Activated CD4-positive, alpha-beta T cell treated with anti-CD3 and anti-CD28 coated beads, Interleukin-10, Interleukin-2, amounts not matched to agents 100 ng/mL and 50 ng/mL, durations not matched to agents 16 hours and 8 hours (primary cell): Measurements from ENCODE around the gene LPP.

Experiments used
- DNase-seq: peaks from one replicate; pipeline ENCODE4 v3.0.0-alpha.2; 2020

The LPP gene

DNA sequence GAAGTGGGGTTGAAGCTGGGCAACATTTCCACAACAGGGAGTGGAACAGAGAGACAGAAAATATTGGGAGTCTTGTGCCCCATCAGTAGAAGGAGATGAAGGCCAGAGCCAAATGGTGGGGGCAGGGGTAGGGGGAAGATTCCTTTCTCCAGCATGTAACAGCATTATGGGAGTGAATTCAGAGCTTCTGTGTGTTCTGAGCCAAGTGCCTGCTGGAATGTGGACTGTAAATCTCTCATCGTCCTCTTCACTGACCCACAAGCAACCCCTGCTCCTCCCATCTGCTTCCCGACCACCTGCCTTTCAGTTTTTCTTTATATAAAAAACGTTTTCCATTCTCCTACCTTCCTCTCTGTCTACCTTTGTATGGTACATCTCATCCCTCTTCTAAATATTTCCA, 673.6 kb downstream of the LPP start:
- DNase-seq: no peak

DNA sequence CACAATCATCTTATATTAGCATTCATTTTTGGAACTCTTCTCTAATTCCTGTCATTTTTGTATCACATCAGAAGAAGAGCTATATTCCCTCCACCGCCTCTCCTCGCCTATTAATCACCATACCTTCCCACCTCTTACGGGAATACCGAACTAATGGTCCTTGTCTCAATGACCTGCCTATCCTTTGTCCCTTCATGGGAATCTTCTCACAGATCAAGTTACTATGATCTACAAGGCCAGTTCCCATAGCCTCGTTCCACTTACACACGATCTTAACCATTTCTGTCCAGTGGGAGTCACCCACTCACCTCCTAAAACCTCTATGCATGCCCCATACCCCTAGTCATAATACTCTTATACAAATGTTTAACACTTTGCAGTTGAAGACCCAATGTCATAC, 675.2 kb downstream of the LPP start:
- DNase-seq: no peak

DNA sequence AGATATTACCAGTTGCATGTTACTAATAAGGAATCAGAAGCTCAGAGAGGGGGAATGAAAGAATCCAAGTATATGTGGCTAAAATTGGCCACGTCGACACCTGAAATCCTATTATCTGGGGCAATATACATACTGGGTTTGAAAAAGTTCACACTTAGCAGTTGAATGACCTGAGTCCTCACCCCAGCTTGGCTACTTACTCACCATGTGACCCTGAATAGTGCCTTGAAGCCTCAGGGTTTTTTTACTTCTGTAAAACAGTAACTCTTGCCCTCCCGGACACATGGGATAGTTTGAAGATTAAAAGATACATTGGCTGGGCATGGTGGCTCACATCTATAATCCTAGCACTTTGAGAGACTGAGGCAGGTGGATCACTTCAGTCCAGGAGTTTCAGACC, 675.6 kb downstream of the LPP start:
- no peak for DNase-seq

DNA sequence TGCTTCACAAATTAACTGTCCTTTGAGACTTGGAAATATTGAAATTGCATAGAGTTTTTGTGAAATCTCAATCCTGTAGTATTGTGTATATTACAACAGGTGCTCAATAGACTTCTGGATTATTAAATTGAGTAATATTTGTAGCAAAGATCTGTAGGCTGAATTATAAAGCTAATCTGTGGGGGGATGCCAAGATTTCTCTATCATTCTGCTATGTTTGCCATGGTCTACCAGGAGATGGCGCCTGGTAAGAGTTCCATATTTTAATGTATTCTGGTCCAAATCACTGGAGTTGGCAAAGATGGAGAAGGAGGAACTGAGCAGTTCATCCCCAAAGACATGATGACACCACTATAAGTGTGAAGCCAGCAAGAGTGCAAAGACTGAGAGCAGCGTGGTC, 676.9 kb downstream of the LPP start:
- DNase-seq: no peak

DNA sequence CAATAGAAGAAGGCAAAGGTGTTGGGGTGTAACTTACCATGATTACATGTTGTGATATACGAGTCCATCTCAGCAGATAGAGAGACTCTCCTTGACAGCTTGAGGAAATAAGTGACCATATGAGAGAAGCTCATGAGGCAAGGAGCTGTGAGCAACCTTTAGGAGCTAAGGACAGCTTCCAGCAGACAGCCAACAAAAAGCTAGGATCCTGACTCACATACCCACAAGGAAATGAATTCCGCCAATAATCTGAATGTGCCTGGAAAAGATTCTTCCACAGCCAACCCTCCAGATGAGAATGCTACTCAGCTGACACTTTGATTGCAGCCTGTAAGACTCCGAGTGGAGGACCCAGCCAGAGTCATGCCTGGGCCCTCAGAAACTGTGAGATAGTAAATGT, 678.2 kb downstream of the LPP start:
- DNase-seq: no peak

DNA sequence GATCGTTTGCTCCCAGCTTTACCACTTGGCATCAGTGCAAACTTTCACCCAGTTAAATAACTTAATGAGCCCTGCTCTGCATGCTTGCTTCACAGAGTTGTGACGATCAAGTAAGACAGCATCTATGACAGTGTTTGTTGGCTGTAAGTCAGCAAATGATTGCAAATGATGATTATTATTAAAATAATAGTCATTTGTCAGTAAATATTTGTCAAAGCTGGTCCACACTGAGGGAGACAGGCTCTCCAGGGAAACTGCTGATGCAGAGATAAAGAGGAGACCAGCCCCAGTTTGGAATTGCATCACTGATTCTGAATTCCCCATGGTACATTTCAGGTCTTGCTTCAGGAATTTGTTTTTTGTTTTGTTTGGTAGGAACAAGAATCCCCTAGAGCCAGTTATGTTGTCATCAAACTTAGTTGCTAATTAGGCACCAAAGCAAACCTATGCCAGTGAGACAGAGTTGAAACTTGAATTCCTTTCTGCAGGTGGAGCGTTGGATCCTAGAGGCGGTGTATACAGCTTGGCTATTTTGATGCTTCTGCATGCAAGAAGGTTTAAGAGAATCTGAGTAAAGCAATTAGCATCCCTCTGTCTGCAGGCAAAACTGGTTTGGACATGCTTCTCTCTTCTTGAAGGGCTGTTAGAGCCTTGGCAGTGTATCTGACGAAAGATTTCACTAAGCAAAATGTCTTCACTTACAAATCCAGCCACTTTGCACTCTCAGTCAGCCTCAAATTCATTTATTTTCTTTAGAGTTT, 679.2 kb downstream of the LPP start:
- no peak for DNase-seq

DNA sequence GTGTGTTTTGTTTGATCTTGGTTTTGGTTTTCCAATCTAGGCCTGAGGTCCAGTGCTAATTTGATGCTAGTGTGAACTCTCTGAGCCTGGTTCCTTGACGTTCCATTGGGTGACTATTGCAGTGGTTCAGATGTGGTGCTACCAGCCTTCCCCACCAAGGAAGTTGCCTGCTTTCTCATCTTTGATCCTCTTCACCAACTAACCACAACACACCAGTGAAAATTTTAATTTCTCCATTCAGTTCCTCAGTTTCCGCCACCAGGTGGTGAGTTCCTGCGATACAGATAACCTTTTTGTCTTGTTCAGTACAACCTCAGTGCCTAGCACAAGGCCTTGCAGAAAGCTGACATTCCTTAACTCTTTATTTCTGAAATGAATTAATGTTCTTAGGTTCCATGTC, 680.4 kb downstream of the LPP start:
- DNase-seq: peak; percentile 21

DNA sequence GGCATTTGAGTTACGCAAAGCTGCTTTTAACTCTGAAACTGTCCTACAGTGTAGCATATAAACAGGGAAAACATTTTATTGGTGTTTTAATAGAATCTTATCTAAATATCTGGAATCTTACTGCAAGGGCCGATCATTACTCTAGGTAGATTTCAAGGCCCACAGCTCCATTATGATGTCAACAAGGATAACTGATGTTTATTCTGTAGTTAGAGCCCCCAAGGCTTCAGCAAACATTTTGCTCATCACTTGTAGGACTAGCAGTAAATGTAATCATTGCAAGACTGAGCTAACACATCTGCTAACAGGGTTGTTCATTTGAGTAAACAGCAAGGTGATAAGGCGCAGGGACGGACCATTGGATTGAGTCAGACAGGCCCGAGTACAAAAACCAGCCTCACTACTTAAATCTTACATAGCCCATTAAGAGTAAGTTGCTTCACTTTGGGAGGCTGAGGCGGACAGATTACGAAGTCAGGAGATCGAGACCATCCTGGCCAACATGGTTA, 685.3 kb downstream of the LPP start:
- no peak for DNase-seq

DNA sequence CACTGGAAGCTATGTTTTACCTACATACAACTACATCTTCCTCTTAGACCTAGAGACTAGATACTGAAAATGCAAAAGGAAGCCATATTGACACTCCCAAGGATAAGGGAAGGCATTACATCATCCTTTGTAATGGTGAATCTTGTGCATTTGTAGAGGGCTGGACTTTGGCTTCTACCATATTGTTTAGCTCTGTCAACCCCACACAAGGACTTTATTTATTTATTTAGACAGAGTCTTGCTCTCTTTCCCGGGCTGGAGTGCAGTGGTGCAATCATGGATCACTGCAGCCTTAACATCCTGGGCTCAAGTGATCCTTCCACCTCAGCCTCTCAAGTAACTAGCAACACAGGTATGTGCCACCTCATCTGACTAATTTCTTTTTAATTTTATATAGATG, 686.3 kb downstream of the LPP start:
- DNase-seq: no peak

DNA sequence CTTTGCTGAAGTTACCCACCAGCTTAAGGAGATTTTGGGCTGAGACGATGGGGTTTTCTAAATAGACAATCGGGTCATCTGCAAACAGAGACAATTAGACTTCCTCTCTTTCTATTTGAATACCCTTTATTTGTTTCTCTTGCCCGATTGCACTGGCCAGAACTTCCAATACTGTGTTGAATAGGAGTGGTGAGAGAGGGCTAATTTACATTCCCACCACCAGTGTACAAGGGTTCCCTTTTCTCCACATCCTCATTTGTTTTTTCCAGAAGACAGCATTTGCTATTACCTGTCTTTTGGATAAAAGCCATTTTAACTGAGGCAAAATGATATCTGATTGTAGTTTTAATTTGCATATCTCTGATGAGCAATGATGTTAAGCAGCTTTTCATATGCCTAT, 687.9 kb downstream of the LPP start:
- no peak for DNase-seq

DNA sequence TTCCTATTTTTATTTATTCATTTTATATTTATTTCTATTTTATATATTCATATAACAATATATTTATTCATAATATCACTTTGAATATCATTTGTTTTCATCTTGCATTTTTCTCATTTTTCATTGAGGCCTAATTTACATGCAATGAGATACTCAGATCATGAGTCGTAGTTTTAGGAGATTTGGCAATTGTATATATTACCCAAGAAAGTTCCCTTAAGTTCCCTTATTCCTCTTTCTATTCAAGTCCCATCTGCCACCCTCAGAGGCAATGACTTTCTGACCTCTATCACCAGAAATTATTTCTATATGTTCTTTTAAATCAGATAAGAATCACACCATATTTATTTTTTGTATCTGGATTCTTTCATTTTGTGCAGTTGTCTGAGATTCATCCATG, 688.7 kb downstream of the LPP start:
- no peak for DNase-seq

DNA sequence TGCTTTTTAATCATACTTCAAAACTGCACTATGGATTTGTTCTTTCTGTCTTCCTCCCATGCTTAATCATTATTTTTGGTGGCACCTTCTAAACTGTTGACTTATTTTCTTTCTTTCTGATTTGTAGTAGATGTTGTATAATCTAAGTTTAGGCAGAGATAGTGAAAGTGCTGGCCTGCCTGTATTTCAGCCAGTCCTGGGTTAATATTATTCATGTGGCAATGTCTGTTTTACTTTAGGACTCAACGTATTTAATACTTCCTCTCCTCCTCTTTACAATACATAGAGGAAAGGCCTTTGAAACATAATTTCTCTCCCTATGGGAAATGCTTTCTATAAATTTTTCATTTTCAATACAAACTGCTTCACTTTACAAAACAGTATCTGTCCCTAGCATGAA, 690.1 kb downstream of the LPP start:
- DNase-seq: no peak

DNA sequence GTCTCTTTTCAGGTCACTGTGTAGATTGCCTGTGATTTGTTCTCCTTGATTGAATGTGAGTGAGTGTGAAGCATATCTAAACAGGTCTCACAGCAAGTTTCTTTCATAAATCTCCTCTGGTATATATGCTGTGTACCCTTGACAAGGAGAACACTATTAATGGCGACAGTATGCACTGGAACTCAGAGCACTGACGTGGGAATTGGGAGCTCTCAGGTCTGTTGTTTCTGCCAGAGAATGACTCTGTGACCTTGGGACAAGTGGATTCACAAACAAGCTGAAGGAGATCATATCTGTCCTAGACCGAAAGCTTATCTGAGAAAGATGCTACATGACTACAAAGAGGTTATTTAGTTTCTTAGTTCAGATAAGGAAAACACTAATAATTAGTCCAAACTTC, 691.6 kb downstream of the LPP start:
- DNase-seq: no peak

DNA sequence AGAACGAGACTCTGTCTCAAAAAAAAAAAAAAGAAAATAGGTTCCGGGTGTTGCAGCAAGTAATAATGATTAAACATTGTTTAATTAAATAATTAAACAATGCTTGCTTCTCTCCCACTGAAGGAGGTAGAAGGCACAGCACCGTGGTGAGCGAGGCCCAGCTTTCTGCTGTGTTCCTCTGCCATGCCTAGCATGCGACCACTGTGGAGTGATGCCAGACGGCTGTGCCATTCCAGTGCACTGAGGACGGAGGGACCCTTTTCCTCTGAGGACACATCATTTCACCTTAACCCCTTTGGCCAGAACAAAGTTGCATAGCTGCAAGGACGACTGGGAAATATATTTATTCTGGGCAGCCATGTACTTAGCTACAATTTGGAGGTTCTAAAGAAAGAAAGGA, 695.0 kb downstream of the LPP start:
- DNase-seq: no peak

DNA sequence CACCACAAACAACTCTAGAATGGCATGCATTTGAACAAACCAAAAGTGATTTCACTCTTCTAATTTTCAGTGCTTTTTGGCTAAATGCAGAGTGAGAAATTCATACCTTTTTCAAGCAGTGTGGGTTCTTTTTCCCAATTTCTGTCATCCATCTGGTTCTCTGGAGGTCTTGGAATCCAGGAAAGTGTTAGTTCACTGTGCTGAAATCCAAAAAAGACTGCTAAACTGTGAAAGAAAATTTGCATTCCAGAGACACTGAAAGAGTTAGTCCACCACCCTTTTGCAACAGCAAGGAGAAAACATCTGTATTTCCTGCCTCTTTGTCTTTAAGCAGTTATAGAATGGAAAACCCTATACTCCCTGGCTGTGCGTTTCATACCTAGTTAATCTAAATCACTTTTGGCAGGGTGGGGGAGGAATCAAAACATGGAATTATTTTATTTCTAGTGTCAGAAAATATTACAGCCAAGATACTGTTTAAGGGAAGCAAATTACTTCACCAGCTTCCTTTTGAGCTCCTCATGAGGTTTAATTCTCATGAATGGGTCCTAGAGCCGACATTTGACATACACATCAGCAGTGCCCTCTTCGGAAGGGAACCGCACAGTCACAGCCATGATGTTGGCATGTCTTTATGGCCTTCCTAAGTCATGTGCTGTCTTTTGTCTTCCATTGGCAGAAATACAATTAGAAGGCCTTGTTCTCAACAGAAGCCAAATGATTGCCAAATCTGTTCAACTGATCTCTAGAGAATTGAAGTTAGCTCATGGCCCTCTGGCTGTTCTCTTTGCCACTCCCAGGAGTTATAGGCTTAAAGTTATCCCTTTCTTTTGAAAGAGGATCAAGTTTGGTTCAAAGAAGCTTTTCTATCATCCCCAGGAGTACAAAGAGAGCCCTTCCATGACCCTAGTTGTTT, 700.2 kb downstream of the LPP start:
- no peak for DNase-seq

DNA sequence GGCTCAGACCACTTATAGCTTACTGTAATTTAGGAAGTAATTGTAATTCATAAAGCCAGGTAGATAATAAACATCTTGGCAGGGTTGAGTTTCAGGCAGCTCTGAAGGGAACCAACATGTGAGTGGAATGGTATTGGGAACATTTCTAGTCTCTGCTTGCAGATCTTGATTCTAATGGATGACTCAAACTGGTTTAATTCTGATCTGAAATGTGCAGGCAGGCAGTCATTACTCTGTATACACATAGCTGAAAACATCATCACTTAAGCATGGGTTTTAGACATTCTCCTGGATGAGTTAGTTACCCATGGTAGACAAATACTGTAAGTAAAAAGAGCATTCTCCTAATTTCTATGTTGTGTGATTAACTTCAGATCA, 700.8 kb downstream of the LPP start:
- DNase-seq: no peak

DNA sequence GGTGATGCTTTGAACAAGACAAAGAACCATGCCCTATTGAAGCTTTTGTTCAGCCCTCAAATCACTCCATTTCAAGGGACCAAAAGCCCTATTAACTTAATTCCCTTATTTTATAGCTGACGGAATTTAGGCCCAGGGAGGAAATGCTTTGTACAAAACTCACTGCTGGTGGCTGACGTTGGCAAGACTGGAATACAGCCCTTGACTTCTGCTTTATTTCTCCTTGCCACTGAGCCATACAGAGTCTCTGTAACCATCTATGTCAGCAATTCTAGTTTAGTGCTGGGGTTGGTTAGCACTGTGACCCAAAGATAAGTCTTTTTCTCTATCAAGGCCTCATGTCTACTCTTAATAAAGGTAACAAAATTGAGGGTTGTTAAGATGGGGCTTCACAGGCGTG, 701.7 kb downstream of the LPP start:
- DNase-seq: no peak

DNA sequence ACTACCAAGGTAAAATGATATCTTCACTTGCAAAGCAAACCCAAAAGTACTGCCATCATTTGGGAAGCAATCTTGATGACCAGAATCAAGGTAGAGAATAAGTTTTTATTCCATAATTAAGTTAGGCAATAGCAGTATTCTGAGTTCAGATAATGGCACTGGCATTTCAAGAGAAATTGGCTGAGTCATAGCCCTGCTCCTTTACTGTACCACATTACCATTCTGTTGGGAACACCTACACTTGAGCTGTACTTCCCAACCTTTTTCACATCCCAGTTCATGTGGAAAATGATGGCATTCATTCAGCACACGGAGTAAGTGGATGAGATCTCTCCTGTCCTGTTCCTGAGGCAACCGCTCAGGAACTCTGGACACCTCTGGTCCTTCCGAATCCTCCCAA, 706.2 kb downstream of the LPP start:
- DNase-seq: no peak

DNA sequence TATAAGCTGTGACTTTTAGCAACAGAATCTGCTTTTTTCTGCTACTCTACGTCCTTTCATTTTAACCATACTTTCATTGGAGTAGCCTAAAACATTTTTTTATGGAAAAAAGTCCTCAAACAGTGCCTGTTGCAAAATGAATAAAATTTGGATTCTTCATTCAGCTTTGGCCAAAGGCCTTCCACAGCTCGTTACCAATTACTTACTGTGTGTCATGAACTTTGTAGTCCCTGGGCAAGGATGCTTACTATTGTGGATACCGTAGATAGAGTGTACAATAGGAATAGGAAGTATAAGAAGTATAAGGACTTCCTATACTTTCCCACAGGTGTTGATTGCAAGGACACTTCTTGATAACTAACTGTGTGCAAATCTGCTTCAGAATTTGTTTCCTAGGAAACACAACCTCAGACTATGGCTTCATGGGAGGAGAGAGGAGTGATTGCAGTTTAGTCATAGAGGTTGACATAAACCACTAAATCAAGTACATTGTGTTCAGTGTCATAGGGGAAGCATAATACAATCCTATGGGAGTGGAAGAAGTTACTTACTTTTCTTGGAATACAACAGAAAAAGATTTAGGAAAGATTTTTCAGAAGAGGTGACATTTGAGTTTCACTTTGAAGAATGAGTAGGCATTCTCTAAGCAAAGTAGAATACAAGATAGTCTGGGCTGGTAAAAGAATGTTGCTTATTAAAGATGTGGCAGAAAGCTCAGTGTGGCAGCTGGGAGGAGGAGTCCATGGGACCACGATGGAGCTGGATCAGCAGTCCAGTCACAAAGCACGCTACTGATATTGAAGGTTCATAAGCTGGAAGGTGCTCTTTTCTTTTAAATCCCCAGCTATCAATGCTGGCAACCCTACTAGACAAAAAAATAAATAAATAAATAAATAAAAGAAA, 708.1 kb downstream of the LPP start:
- no peak for DNase-seq

DNA sequence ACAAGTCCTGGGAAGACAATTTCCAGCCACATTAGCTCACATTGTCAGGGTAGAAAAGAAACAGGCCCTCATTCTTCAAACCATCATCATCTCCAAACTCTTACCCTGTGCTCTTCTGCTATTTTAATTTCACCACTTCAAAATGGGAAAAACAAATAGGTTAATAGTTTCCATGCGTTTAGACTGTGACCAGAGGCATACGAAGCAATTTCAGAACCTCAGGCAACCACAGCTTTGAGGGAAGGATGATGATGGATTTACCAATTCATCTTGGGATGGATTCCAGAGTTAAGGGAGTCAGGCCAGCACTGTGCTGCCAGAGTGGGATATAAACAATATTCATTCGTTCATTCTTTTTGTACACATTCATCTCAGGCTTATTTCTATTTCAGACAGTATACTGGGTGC, 710.0 kb downstream of the LPP start:
- DNase-seq: no peak

DNA sequence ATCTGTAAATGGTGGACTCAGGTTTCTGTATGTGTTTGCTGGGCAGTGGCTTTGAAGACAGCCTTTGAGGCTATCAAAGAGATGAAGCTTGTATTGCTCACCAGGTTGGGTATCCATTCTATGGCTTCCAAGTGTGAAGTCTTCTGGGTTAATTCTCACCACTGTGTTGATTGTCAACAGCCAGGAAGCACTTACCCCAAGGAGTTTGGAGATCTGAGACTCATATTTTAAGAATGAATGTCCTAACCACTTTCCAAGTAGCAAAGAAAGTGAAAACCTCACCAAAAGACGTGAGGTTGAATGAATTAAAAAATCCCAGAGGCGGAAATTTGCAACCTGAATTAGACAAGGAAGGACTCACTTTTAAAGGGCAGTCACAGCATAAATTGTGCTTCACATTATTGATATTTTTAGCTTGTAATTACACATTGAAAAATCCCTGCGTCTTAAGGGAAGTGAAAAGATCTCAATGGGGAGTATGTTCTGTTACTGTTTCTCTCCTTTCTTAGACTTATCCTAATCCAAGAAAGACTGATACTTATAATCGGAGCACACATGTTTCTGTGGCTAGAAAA, 713.8 kb downstream of the LPP start:
- DNase-seq: no peak

DNA sequence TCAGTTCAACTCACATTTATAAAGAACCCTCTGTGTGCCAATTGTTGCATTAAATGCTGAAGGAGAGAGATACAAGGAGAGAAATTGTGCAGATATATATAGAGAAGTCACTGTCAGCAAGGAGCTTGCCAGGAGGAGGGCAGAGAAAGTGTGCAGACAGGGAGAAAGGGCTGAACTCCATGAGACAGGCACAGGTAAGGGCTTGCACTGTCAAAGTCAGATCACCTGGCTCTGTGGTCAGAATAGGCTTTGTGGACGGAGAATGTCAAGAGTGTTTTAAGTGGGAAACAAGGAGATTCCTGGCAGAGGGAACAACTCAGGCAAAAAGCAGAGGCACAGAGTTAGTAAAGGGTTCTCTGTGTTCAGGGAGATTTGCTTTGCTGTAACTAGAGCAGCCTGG, 714.8 kb downstream of the LPP start:
- no peak for DNase-seq

DNA sequence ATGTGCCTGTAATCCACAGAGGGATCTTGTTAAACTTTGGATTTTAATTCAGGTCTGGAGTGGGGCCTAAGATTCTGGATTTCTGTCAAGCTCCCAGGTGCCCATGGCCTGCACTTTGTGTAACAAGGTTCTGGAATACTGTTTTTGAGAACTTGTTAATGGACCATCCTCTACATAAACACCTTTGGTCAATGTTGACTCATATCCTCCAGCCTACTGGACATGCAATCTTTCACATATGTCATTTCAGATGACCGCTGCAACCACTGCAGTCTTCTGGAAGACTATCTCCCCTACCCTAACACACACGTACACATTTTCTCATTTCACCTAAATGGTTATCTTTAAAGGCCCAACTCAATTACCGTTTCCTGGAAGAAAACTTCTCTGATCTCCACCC, 715.7 kb downstream of the LPP start:
- DNase-seq: no peak
